ENCODE data around the gene DUSP7. TPM values are rescaled to one million over a fixed set of nuclear protein-coding genes. Genes with fewer than 3 reads are reported as not detected.

Gene DUSP7
- total RNA-seq, 1 donor from 2014 or later: 25.2 TPM

GRCh38 chr3:52070724-52071621 is 14.6 kb upstream of the DUSP7 start:
- intact Hi-C loops (cut with micrococcal nuclease): loop anchor here (10.0 kb wide), 1 partner anchor 54 kb away; no protein-coding TSS in a partner anchor
- peak; percentile 79 for DNase-seq
- ATAC-seq: peak; percentile 92

- ATAC-seq: no peak
- intact Hi-C loops (cut with micrococcal nuclease): loop anchor here (10.0 kb wide), 1 partner anchor 55 kb away; no protein-coding TSS in a partner anchor
- DNase-seq: no peak
Measured at GRCh38 chr3:52069855-52070254, 13.5 kb upstream of the DUSP7 start.

- DNase-seq (no peak), ATAC-seq (no peak)
- intact Hi-C loops (cut with micrococcal nuclease): no loop called here
Measured at GRCh38 chr3:52069135-52069534, 12.8 kb upstream of the DUSP7 start.

- no peak for DNase-seq
- no peak for ATAC-seq
- intact Hi-C loops (cut with micrococcal nuclease): no loop called here
Measured at GRCh38 chr3:52068730-52069129, 12.4 kb upstream of the DUSP7 start.

GRCh38 chr3:52068055-52068571 is 11.7 kb upstream of the DUSP7 start:
- intact Hi-C loops (cut with micrococcal nuclease): no loop called here
- DNase-seq (no peak), ATAC-seq (no peak)

DNA sequence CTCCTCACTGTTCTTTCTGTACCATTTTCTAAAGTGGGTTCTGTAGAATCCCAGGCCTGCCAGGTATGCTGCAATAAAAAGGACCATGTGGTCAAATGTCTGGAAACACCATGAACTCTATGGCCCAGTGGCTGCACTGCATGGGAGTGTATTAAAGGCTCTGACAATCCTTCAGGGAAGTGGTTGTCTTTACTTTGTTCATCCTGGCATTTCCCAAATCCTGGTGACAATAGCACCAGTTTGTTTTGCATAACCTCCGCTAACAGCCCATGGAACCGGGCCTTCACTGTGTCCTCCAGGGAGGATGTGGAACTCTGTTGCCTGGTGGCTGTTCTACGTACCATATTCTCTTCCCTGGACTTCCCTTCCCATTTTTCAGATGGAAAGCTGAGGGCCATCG is 11.2 kb upstream of the DUSP7 start:
- ATAC-seq (no peak), DNase-seq (no peak)
- intact Hi-C loops (cut with micrococcal nuclease): no loop called here

DNA sequence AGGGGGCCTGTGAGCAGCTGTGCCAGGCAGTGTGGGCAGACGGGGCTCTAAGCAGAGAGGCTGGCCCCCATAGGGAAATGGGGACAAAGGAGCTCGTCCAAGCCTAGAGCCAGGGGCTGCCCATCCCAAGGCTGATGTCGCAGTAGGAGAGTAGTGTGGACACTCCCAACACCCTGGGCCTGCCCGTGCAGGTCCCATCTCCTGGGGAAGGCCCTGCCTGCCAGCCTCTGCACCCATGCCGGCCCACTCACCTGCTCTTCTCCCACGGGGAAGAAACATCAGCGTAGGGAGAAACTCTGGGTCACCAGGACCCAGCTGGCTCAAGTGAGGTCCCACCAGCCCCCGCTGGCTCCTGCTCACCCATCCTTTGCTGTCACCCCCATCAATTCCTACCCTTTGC is 10.7 kb upstream of the DUSP7 start:
- ATAC-seq (no peak), DNase-seq (no peak)
- intact Hi-C loops (cut with micrococcal nuclease): no loop called here

GRCh38 chr3:52065264-52065756 is 8.9 kb upstream of the DUSP7 start:
- intact Hi-C loops (cut with micrococcal nuclease): no loop called here
- DNase-seq (peak; percentile 52), ATAC-seq (peak; percentile 44)

GRCh38 chr3:52064561-52064960 is 8.2 kb upstream of the DUSP7 start:
- ATAC-seq (no peak), DNase-seq (no peak)
- intact Hi-C loops (cut with micrococcal nuclease): no loop called here

DNA sequence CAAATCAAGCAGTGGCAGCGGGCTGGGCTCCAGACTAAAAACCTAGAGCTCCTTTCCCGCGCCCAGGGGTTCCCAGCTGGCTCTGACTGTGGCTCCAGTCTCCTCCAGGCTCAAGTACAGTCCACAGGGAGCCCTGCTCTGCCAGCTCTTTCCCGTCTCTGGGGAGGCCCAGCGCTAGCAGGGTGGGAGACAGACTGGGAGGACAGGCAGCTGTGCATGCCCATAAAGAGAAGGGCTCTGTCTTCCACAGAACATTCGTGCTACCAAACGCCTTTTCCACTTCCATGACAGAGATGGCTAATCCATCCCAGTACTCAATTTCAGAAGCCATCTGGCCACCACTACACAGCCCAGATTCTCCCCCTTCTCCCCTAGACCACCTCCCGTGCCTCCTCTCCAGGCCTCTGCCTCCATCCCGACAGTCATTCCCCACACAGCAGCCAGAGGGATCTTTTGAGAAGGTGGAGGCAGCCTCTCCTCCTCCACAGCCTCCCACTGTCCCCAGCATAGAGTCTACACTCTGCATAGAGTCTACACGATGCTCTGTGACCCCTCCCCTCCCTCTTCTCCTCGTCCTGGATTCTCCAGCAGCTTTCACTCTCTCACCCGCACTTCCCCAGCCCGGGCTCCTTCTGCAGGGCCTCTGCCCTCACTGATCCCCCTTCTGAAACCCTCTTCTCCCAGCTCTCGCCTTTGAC is 6.8 kb upstream of the DUSP7 start:
- intact Hi-C loops (cut with micrococcal nuclease): no loop called here
- DNase-seq: no peak

DNA sequence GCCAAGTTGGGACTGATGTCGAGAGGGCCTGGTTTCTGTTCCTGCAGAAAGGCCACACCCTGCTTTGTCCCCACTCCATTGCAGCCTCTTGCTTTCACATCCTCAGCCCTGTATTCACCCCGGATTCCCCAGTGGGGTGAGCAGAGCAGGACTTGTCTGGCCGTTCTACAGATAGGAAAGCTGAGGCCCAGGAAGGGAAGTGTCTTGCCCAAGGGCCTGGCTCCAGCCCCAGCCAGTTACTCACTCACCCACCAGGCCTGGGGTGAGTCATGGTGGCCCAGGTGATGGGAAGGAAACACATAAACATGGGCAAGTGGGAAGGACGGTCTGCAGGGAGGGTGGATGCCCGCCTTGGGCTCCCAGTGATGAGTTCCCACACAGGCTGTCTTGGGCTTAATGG is 6.1 kb upstream of the DUSP7 start:
- DNase-seq (peak; percentile 47), ATAC-seq (peak; percentile 8)
- intact Hi-C loops (cut with micrococcal nuclease): no loop called here

More for the DNA sequence above, 6.8 kb upstream of the DUSP7 start:
- no peak for ATAC-seq

- ATAC-seq (no peak), DNase-seq (no peak)
- intact Hi-C loops (cut with micrococcal nuclease): no loop called here
Measured at GRCh38 chr3:52061121-52061910, 4.9 kb upstream of the DUSP7 start.

GRCh38 chr3:52059781-52060180 is 3.4 kb upstream of the DUSP7 start:
- intact Hi-C loops (cut with micrococcal nuclease): loop anchor here (10.0 kb wide), 1 partner anchor 55 kb away; no protein-coding TSS in a partner anchor
- DNase-seq: no peak
- no peak for ATAC-seq

DNA sequence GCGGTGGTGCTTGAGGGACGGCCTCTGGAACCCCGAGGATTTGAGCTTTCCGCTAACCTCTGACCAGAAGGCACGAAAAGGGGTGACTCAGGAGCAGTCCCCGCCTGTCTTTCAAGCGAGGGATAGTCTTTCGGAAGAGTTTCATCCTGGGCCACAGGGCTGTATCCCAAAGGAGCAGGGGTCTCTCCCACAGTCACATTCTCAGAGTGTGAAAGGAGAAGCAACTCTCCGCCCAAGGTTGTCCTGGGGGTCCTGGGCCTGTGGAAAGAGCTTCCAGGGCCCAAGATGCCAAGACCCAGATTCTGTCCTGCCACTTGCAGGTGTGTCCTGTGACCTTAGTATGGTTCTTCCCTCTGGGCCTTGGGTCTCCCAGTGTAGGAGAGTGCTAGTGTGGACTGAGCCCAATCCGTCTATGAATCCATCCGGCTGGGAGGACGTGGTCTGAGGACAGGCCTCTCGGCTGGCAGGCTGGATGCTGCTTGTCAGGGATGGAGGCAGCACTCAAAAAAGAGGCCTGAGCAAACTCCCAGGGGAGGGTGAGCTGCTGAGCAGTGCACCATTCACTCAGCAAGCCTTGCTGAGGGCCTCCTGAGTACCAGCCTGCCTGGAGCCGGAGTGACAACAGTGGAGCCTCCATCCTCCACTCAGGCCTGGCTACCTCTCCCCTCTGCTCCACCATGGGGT is 1.6 kb upstream of the DUSP7 start:
- no peak for DNase-seq
- intact Hi-C loops (cut with micrococcal nuclease): loop anchor here (10.0 kb wide), 1 partner anchor 53 kb away; no protein-coding TSS in a partner anchor
- no peak for ATAC-seq

GRCh38 chr3:52056968-52057811 is 819 bp upstream of the DUSP7 start:
- intact Hi-C loops (cut with micrococcal nuclease): loop anchor here (10.0 kb wide), 1 partner anchor 52 kb away; no protein-coding TSS in a partner anchor
- ATAC-seq (peak; percentile 87), DNase-seq (peak; percentile 100)

DNA sequence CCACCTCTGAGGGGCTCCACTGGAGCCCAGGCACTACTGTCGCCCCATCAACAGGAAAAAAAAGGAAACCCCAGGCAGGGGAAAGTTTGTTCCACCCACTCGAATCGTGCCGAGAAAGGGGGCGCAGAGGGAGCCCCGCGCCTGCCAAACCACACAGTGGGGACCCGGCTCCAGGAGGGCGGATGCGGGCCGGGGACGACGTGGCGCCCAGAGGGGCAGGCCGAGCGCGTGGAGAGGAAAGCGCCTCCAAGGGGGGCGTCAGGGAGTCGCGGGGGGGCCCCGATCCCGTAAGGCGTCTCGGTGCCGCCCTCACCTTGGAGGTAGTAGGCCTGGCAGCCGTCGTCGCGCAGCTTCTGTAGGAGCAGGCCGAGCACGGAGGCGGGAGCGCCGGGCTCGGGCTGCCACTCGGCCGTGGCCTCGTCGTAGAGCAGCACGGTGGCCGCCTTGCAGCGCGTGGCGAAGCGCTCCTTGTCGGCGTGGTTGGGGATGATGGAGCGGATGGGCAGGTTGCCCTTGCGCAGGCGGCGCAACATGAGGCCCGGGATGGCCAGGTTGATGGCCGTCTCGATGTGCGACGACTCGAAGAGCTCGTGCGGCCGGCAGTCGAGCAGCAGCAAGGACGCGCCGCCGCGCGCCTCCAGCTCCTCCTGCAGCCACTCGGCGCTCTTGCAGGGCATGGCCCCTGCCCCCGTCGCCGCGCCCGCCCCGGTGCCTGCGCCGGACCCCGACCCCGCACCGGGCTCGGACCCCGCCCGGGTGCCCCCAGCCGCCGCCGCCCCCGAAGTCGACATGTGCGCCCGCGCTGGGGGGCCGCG is 627 bp downstream of the DUSP7 start:
- DNase-seq: peak; percentile 73
- intact Hi-C loops (cut with micrococcal nuclease): loop anchor here (10.0 kb wide), 1 partner anchor 51 kb away; no protein-coding TSS in a partner anchor
- no peak for ATAC-seq

Measured in left ventricle myocardium superior (tissue), 1 donor.